ENCODE results near the gene GPC6. TPM values are rescaled to one million over a fixed set of nuclear protein-coding genes. Genes with fewer than 3 reads are reported as not detected.

GPC6 gene
- polyA plus RNA-seq, 1 donor from 2014 or later = 9.0 TPM

GRCh38 chr13:94259984-94260383 lies 1033.4 kb downstream of the GPC6 start:
- Histone ChIP-seq H3K9me2 (ENCODE audit: insufficient read depth, low read length) (no peaks in the 10 kb centered on the region), H3K9me3 (ENCODE audit: low read length) (no peaks in the 10 kb centered on the region), H3K36me3 (ENCODE audit: insufficient read depth, low read length) (no peaks in the 10 kb centered on the region), H3K9ac (ENCODE audit: low read length) (no peak overlapping the region), H3K27ac (ENCODE audit: low read length) (no peak overlapping the region), H3K79me2 (replicated peaks; ENCODE audit: insufficient read depth, low read length) (no peaks in the 10 kb centered on the region), H3K27me3 (ENCODE audit: insufficient read depth, low read depth, low read length) (no peaks in the 10 kb centered on the region), H3F3A (ENCODE audit: insufficient read depth, low read length, poor library complexity, severe bottlenecking) (no peaks in the 10 kb centered on the region), H3K4me2 (ENCODE audit: low read length) (no peak overlapping the region), H2AFZ (ENCODE audit: low read depth, low read length) (no peak overlapping the region), H3K4me3 (ENCODE audit: low read length) (no peak overlapping the region), H4K20me1 (ENCODE audit: insufficient read depth) (no peaks in the 10 kb centered on the region)
- no peak for TF ChIP-seq CTCF (IDR thresholded peaks at IDR 0.05; ENCODE audit: poor library complexity, severe bottlenecking)
- TF ChIP-seq EZH2 (IDR thresholded peaks at IDR 0.05; ENCODE audit: borderline replicate concordance, insufficient read depth, low read length, poor library complexity, severe bottlenecking) = no peak
- no peak for TF ChIP-seq SMC3 (conservative IDR thresholded peaks at IDR 0.05; ENCODE audit: poor library complexity)
- no peak for TF ChIP-seq RAD21 (conservative IDR thresholded peaks at IDR 0.05)
- TF ChIP-seq TAF1 (IDR thresholded peaks at IDR 0.05; ENCODE audit: low read depth) = no peak
- no peak for TF ChIP-seq REST (IDR thresholded peaks at IDR 0.05; ENCODE audit: borderline replicate concordance)
- TF ChIP-seq MXI1 (conservative IDR thresholded peaks at IDR 0.05; ENCODE audit: poor library complexity, severe bottlenecking) = no peak
- TF ChIP-seq EP300 (conservative IDR thresholded peaks at IDR 0.05; ENCODE audit: poor library complexity, severe bottlenecking) = no peak
- no peak for TF ChIP-seq POLR2AphosphoS5 (IDR thresholded peaks at IDR 0.05)

- no peak overlapping the region for H3K9ac ChIP-seq (ENCODE audit: low read length)
- H3K9me3 ChIP-seq (ENCODE audit: low read length) = no peaks in the 10 kb centered on the region
- H3K4me2 ChIP-seq (ENCODE audit: low read length) = no peak overlapping the region
- no peaks in the 10 kb centered on the region for H3F3A ChIP-seq (ENCODE audit: insufficient read depth, low read length, poor library complexity, severe bottlenecking)
- no peaks in the 10 kb centered on the region for H4K20me1 ChIP-seq (ENCODE audit: insufficient read depth)
- no peak overlapping the region for H3K4me3 ChIP-seq (ENCODE audit: low read length)
- H3K27me3 ChIP-seq (ENCODE audit: insufficient read depth, low read depth, low read length) = no peaks in the 10 kb centered on the region
- H3K27ac ChIP-seq (ENCODE audit: low read length) = no peak overlapping the region
- no peak overlapping the region for H2AFZ ChIP-seq (ENCODE audit: low read depth, low read length)
- TF ChIP-seq RAD21 (conservative IDR thresholded peaks at IDR 0.05) (no peak), MXI1 (conservative IDR thresholded peaks at IDR 0.05; ENCODE audit: poor library complexity, severe bottlenecking) (no peak), CTCF (IDR thresholded peaks at IDR 0.05; ENCODE audit: poor library complexity, severe bottlenecking) (no peak), EZH2 (IDR thresholded peaks at IDR 0.05; ENCODE audit: borderline replicate concordance, insufficient read depth, low read length, poor library complexity, severe bottlenecking) (no peak), POLR2AphosphoS5 (IDR thresholded peaks at IDR 0.05) (no peak), TAF1 (IDR thresholded peaks at IDR 0.05; ENCODE audit: low read depth) (no peak), EP300 (conservative IDR thresholded peaks at IDR 0.05; ENCODE audit: poor library complexity, severe bottlenecking) (no peak), REST (IDR thresholded peaks at IDR 0.05; ENCODE audit: borderline replicate concordance) (no peak), SMC3 (conservative IDR thresholded peaks at IDR 0.05; ENCODE audit: poor library complexity) (no peak)
- no peaks in the 10 kb centered on the region for H3K9me2 ChIP-seq (ENCODE audit: insufficient read depth, low read length)
- no peaks in the 10 kb centered on the region for H3K36me3 ChIP-seq (ENCODE audit: insufficient read depth, low read length)
- no peaks in the 10 kb centered on the region for H3K79me2 ChIP-seq (replicated peaks; ENCODE audit: insufficient read depth, low read length)
Measured at GRCh38 chr13:94261163-94261562, 1034.6 kb downstream of the GPC6 start.

All from neural cell (in vitro differentiated cells).